Bronchial epithelial cell (primary cell): ENCODE measurements around the gene APPL2. TPM values are rescaled to one million over a fixed set of nuclear protein-coding genes. Genes with fewer than 3 reads are reported as not detected.

ENCODE experiments used
- DNase-seq: peaks from one replicate; pipeline ENCODE4 v3.0.0-alpha.2; 2010; ENCODE audit warnings: low read depth
- FAIRE-seq: peaks from 2 replicates; lab custom pipeline; 2011; peaks lifted over from hg19 to GRCh38; lab: Jason Lieb, UNC
- H3K27me3 ChIP-seq: 2 replicates; pipeline ENCODE4 v1.5.1; 2011; ENCODE audit warnings: low read length; ENCODE audit not compliant: control insufficient read depth, insufficient read depth
- H3K36me3 ChIP-seq: 2 replicates; pipeline ENCODE4 v1.5.1; 2011; ENCODE audit warnings: low read length; ENCODE audit not compliant: control insufficient read depth, insufficient read depth
- H3K4me3 ChIP-seq: 2 replicates; pipeline ENCODE4 v1.5.1; 2011; ENCODE audit warnings: mild to moderate bottlenecking, low read depth, low read length, control low read depth
- CTCF ChIP-seq: IDR thresholded peaks from 2 replicates; pipeline ENCODE4 v1.5.1; 2011; ENCODE audit warnings: mild to moderate bottlenecking, moderate library complexity, low read length, control low read depth, inconsistent platforms; ENCODE audit not compliant: insufficient read depth, severe bottlenecking
- total RNA-seq: library from RNA; depleted of rRNA; stranded (reverse); fragments of >200 nt; gene quantifications from 2 replicates; pipeline ENCODE4 v1.2.1, GENCODE V29; 2014

APPL2 gene
- total RNA-seq, 1 donor from 2014 or later = 23.2 TPM

GRCh38 chr12:105205322-105206048 is 30.5 kb downstream of the APPL2 start:
- Histone ChIP-seq H3K4me3 (no peak overlapping the region), H3K36me3 (peaks cover 13% of the 10 kb centered on the region), H3K27me3 (no peaks in the 10 kb centered on the region)
- DNase-seq = peak; percentile 29
- no peak for FAIRE-seq
- TF ChIP-seq CTCF = no peak

GRCh38 chr12:105204916-105205315 is 31.1 kb downstream of the APPL2 start:
- FAIRE-seq = no peak
- peak; percentile 63 for DNase-seq
- Histone ChIP-seq H3K4me3 (no peak overlapping the region), H3K36me3 (peaks cover 13% of the 10 kb centered on the region), H3K27me3 (no peaks in the 10 kb centered on the region)
- TF ChIP-seq CTCF = no peak

GRCh38 chr12:105204127-105204526 is 31.8 kb downstream of the APPL2 start:
- FAIRE-seq = peak; percentile 36
- Histone ChIP-seq H3K4me3 (no peak overlapping the region), H3K36me3 (peaks cover 13% of the 10 kb centered on the region), H3K27me3 (no peaks in the 10 kb centered on the region)
- no peak for TF ChIP-seq CTCF
- DNase-seq = no peak

GRCh38 chr12:105202202-105202601 is 33.8 kb downstream of the APPL2 start:
- FAIRE-seq = no peak
- TF ChIP-seq CTCF = no peak
- H3K36me3 ChIP-seq = peaks cover 11% of the 10 kb centered on the region
- no peaks in the 10 kb centered on the region for H3K27me3 ChIP-seq
- H3K4me3 ChIP-seq = no peak overlapping the region
- DNase-seq = no peak

GRCh38 chr12:105201299-105201698 is 34.7 kb downstream of the APPL2 start:
- peaks cover 7% of the 10 kb centered on the region for H3K36me3 ChIP-seq
- no peaks in the 10 kb centered on the region for H3K27me3 ChIP-seq
- H3K4me3 ChIP-seq = no peak overlapping the region
- no peak for TF ChIP-seq CTCF
- no peak for DNase-seq
- FAIRE-seq = no peak

- Histone ChIP-seq H3K36me3 (peaks cover 4% of the 10 kb centered on the region), H3K27me3 (no peaks in the 10 kb centered on the region), H3K4me3 (no peak overlapping the region)
- FAIRE-seq (no peak), DNase-seq (no peak)
- no peak for TF ChIP-seq CTCF
Measured at GRCh38 chr12:105200385-105200784, 35.6 kb downstream of the APPL2 start.
